K562 (cell line): ENCODE data around the gene GGA3. TPM values are rescaled to one million over a fixed set of nuclear protein-coding genes. Genes with fewer than 3 reads are reported as not detected.

Source experiments
- ATAC-seq: fragments of 200-7000 bp; cut with Tn5 transposase; 3 replicates; pipeline ENCODE4 v1.9.1; 2020; ENCODE audit warnings: moderate library complexity
- BruUV-seq: library from RNA; stranded (reverse); fragments of 400-500 nt; replicated peaks from 2 replicates; lab custom pipeline; 2021; lab: Mats Ljungman, UMichigan
- CTCF ChIA-PET: fragments of 300-600 bp; formaldehyde crosslinking; extraction: SDS; loops from one replicate; lab custom pipeline; 2021; ENCODE audit warnings: low intra/inter-chr PET ratio; lab: Yijun Ruan, JAX
- POLR2A ChIA-PET: fragments of 300-600, 350-650 bp; sonication (Branson Sonifier 250); formaldehyde crosslinking; extraction: SDS; loops from one replicate; lab custom pipeline; 2021; ENCODE audit warnings: antibody characterized with exemption, inconsistent platforms; lab: Yijun Ruan, JAX
- DNase-seq, 4 experiments: peaks; one replicate each; pipeline versions ENCODE4 v3.0.0 to v3.0.0-alpha.2; 2011 to 2018; ENCODE audit warnings: low spot score in 3 of 4, mixed read lengths in 3 of 4; ENCODE audit errors: extremely low read depth in 1 of 4
- FAIRE-seq: peaks from 2 replicates; lab custom pipeline; 2011; peaks lifted over from hg19 to GRCh38; lab: Jason Lieb, UNC
- H2AFZ ChIP-seq: 2 replicates; pipeline ENCODE4 v1.6.0; 2011; ENCODE audit warnings: low read depth, low read length, control low read depth, inconsistent platforms
- H3K27ac ChIP-seq: fragments of 200-600 bp; 3 replicates; pipeline ENCODE4 v1.8.0; 2011; ENCODE audit warnings: low read depth, mild to moderate bottlenecking, control low read depth, inconsistent platforms, low read length, moderate library complexity, mixed read lengths; ENCODE audit errors: extremely low read depth
- H3K27me3 ChIP-seq, 2 experiments: fragments of 300-600 bp in 1 of 2; 2 replicates in 1 of 2; 3 replicates in 1 of 2; pipeline versions ENCODE4 v1.6.0 to v1.8.0; 2011; ENCODE audit warnings: inconsistent platforms in 2 of 2, low read length in 2 of 2, mild to moderate bottlenecking in 1 of 2, mixed read lengths in 1 of 2, moderate library complexity in 1 of 2; ENCODE audit not compliant: control insufficient read depth in 2 of 2, insufficient read depth in 2 of 2
- H3K36me3 ChIP-seq: fragments of 300-600 bp; 3 replicates; pipeline ENCODE4 v1.8.0; 2011; ENCODE audit warnings: mild to moderate bottlenecking, low read length, inconsistent platforms; ENCODE audit not compliant: control insufficient read depth, insufficient read depth
- H3K4me1 ChIP-seq, 2 experiments: fragments of 200-600 bp in 1 of 2; replicated peaks in 1 of 2; 2 replicates in 1 of 2; 3 replicates in 1 of 2; pipeline versions ENCODE4 v1.5.1 to v1.8.0; 2011; ENCODE audit warnings: inconsistent platforms in 2 of 2, low read length in 2 of 2, mild to moderate bottlenecking in 1 of 2, mixed read lengths in 1 of 2, moderate library complexity in 1 of 2; ENCODE audit not compliant: control insufficient read depth in 2 of 2, insufficient read depth in 2 of 2
- H3K4me2 ChIP-seq: 2 replicates; pipeline ENCODE4 v1.6.1; 2011; ENCODE audit warnings: low read length, control low read depth, inconsistent platforms, mixed read lengths; ENCODE audit not compliant: insufficient read depth
- H3K4me3 ChIP-seq: fragments of 200-600 bp; sonication (generic), shearing (Covaris generic); 2 replicates; pipeline ENCODE4 v1.5.1; 2016; ENCODE audit warnings: control low read depth, inconsistent platforms
- H3K79me2 ChIP-seq: fragments of 200-600 bp; 3 replicates; pipeline ENCODE4 v1.8.0; 2011; ENCODE audit warnings: low read length, inconsistent platforms; ENCODE audit not compliant: control insufficient read depth, insufficient read depth
- H3K9ac ChIP-seq, 2 experiments: 2 replicates each; pipeline versions ENCODE4 v1.6.0 to v1.6.1; 2011; ENCODE audit warnings: low read depth in 2 of 2, low read length in 2 of 2, control low read depth in 1 of 2, inconsistent platforms in 1 of 2, mild to moderate bottlenecking in 1 of 2, mixed read lengths in 1 of 2; ENCODE audit not compliant: insufficient read depth in 1 of 2
- H3K9me1 ChIP-seq: one replicate; pipeline ENCODE4 v1.6.0; 2011; ENCODE audit warnings: inconsistent platforms, mild to moderate bottlenecking, low read length, moderate library complexity; ENCODE audit not compliant: control insufficient read depth, insufficient read depth
- H3K9me3 ChIP-seq: replicated peaks from 2 replicates; pipeline ENCODE4 v1.5.1; 2011; ENCODE audit warnings: low read depth, low read length, inconsistent platforms; ENCODE audit not compliant: control insufficient read depth, insufficient read depth
- H4K20me1 ChIP-seq: replicated peaks from 2 replicates; pipeline ENCODE4 v1.6.1; 2011; ENCODE audit warnings: low read length, inconsistent platforms, mixed read lengths; ENCODE audit not compliant: control insufficient read depth, insufficient read depth
- BDP1 ChIP-seq: IDR thresholded peaks from 3 replicates; pipeline ENCODE4 v1.6.1; 2011; ENCODE audit not compliant: insufficient read length, insufficient read depth
- E2F4 ChIP-seq: sonication (generic); formaldehyde crosslinking; IDR thresholded peaks from 2 replicates; pipeline ENCODE4 v1.8.0; 2022; ENCODE audit warnings: mild to moderate bottlenecking, low read depth, missing genetic modification reagents
- GTF2F1 ChIP-seq: IDR thresholded peaks from 2 replicates; pipeline ENCODE4 v1.6.1; 2011; ENCODE audit warnings: low read depth, low read length, improper control_type of control experiment
- MYC ChIP-seq, 2 experiments: fragments of 250-450 bp in 1 of 2; sonication (Bioruptor Pico) in 1 of 2; IDR thresholded peaks; 2 replicates each; pipeline versions ENCODE4 v1.5.1 to v1.6.1; 2012 to 2021; ENCODE audit warnings: low read depth in 2 of 2, borderline replicate concordance in 1 of 2, improper control_type of control experiment in 1 of 2, low read length in 1 of 2, mild to moderate bottlenecking in 1 of 2, moderate library complexity in 1 of 2
- PHF8 ChIP-seq: fragments of 200-600 bp; sonication (generic); IDR thresholded peaks from 2 replicates; pipeline ENCODE4 v1.6.1; 2012; ENCODE audit warnings: mixed run types, mild to moderate bottlenecking, inconsistent platforms, low read length, moderate library complexity, borderline replicate concordance
- POLR2A ChIP-seq: fragments of 450-650 bp; conservative IDR thresholded peaks from 2 replicates; pipeline ENCODE4 v1.6.1; 2016
- SMAD3 ChIP-seq: fragments of 450-650 bp; formaldehyde crosslinking; conservative IDR thresholded peaks from 2 replicates; pipeline ENCODE4 v1.4.0; 2020; ENCODE audit warnings: mild to moderate bottlenecking
- TSC22D4 ChIP-seq: fragments of 450-650 bp; IDR thresholded peaks from 2 replicates; pipeline ENCODE4 v1.6.1; 2016; ENCODE audit warnings: missing genetic modification characterization, missing biosample characterization, control low read depth
- YY1 ChIP-seq, 3 experiments: IDR thresholded peaks; 2 replicates each; pipeline ENCODE4 v1.6.1; 2011; ENCODE audit warnings: low read length in 2 of 3, mild to moderate bottlenecking in 2 of 3, moderate library complexity in 2 of 3, borderline replicate concordance in 1 of 3, control low read depth in 1 of 3, low read depth in 1 of 3; ENCODE audit not compliant: insufficient read depth in 3 of 3, insufficient replicate concordance in 2 of 3, control insufficient read depth in 1 of 3, insufficient read length in 1 of 3; ENCODE audit errors: extremely low read depth in 1 of 3
- ZNF583 ChIP-seq: fragments of 250-450 bp; sonication (Bioruptor Pico); IDR thresholded peaks from 2 replicates; pipeline ENCODE4 v1.4.0; 2020
- WGBS: fragments of 100-300 bp; shearing (Covaris generic); methylation state at CpG from one replicate; pipeline ENCODE4 v1.1.6; 2016; ENCODE audit warnings: low coverage, mixed read lengths; ENCODE audit not compliant: insufficient coverage; ENCODE audit errors: missing lambda C conversion rate; 5-methylcytosine and 5-hydroxymethylcytosine counted together
- in situ Hi-C: fragments of 300-500 bp; cut with MboI; formaldehyde crosslinking; loops from 4 replicates; pipeline ENCODE4 v1.15.0; 2018; ENCODE audit warnings: inconsistent platforms, mixed read lengths
- intact Hi-C: fragments of 100-400 bp; cut with micrococcal nuclease; formaldehyde crosslinking; loops from 2 replicates; pipeline ENCODE4 v1.14.2; 2022
- polyA plus RNA-seq, 8 experiments: library from polyadenylated mRNA; depleted of rRNA in 4 of 8; stranded (reverse) in 5 of 8; unstranded in 3 of 8; fragments of >200 nt; fragmentation: Nextera tagmentation in 2 of 8; fragmentation: Illumina TruSeq in 1 of 8; extraction: Ambion mirVana in 2 of 8; extraction: Trizol in 1 of 8; gene quantifications; 2 replicates each; pipeline versions ENCODE4 v1.2.1 to v1.2.3, GENCODE V29; 2011 to 2014; ENCODE audit warnings: inconsistent platforms in 1 of 8, missing spikeins in 1 of 8
- total RNA-seq, 7 experiments: library from RNA; depleted of rRNA in 6 of 7; stranded (reverse); fragments of >200 nt in 6 of 7; fragmentation: Illumina TruSeq in 2 of 7; extraction: Trizol in 2 of 7; gene quantifications; 2 replicates each; pipeline versions ENCODE4 v1.2.1 to v1.2.3, GENCODE V29; 2011 to 2021; ENCODE audit warnings: low replicate concordance in 1 of 7
- TF ChIP-seq, protein P1 (sequence below): fragments of 250-450 bp; sonication (Bioruptor Pico); IDR thresholded peaks from 2 replicates; pipeline ENCODE4 v1.8.0; 2021; ENCODE audit warnings: borderline replicate concordance, mild to moderate bottlenecking, moderate library complexity; ENCODE audit not compliant: poor library complexity, severe bottlenecking
- TF ChIP-seq, protein P2 (sequence below): fragments of 200-800 bp; sonication (Bioruptor generic); IDR thresholded peaks from 2 replicates; pipeline ENCODE4 v1.6.1; 2017; ENCODE audit warnings: missing genetic modification characterization, missing compliant biosample characterization
- TF ChIP-seq, protein P3 (sequence below): fragments of 450-650 bp; formaldehyde crosslinking; IDR thresholded peaks from 2 replicates; pipeline ENCODE4 v1.4.0; 2020; ENCODE audit warnings: mild to moderate bottlenecking, moderate library complexity

Gene GGA3
- total and polyA plus RNA-seq, 9 of the 15 experiments (the other 6 are each of a cell fraction or from before 2014, with no cell fraction given), result 5.7 to 64.9 (median 25.4) TPM

- peak; percentile 77; the same call in 1 of the 2 replicates for TF ChIP-seq PHF8
- TF ChIP-seq, all 486 proteins: peak for 19
Measured at GRCh38 chr17:75270966-75271232, 9.5 kb upstream of the GGA3 start, which contains the start of gene MIF4GD (continued).

DNA sequence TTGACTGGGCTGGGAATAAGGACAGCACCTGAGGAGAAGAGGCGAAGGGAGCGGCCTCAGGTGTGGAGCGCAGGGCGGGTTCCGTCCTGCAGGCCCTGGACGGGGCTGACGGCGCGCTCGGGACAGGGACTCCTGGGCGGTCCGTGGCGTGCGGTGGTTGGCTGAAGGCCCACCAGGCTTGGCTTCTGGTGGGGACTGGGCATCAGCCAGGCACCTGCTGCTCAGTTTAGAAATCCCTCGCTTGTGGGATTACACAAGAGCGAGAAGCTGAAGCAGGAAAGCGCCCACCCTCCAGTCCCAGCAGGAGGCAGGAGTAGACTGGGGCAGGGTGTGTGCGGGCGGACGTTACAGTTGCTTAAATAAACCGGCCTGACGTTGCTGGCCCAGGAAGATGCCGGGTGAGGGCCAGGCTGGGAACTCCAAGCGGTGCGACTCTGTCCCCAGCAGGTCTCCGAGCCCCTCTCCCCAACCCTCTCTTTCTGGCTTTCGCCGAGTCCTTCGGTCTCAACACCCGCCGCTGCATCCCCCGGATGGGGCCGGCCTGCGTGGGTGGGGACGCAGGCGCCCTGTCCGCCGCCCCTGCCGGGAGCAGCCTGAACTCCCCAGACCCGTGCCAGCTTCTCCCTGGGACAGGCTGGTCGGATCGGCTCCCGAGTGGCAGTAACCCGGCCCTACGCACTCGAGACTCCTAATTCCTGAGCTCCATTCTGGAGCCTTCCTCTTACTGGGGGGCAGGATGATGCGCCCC lies 9.0 kb upstream of the GGA3 start:
- BruUV-seq, result no TSS peak
- POLR2A ChIA-PET, result interaction anchor here (0.6 to 6.8 kb wide), 24 partner anchors 8 to 568 kb away, joined by 3 to 43 read pairs (median 4); partner anchors contain the start of genes GGA3, GRB2, MRPS7 and NUP85
- FAIRE-seq, result peak; percentile 40
- TF ChIP-seq TSC22D4 (tag) (no peak), E2F4 (CRISPR knock-in tag) (no peak), ZNF583 (CRISPR knock-in tag) (no peak), POLR2A (peak; percentile 43; the same call in 1 of the 2 replicates), GTF2F1 (no peak), MYC (IDR thresholded peaks at IDR 0.05; ENCODE audit: low read depth, low read length) (0 out of 2 replicates have a peak, but pooled peaks have one; percentile 12), MYC (CRISPR knock-in tag; IDR thresholded peaks at IDR 0.05; ENCODE audit: borderline replicate concordance, low read depth) (peak; percentile 75; the same call in 1 of the 2 replicates), YY1 (IDR thresholded peaks at IDR 0.05; ENCODE audit: borderline replicate concordance in 1 of 3, control insufficient read depth in 1 of 3, extremely low read depth in 1 of 3, insufficient read depth in 3 of 3, insufficient read length in 1 of 3, insufficient replicate concordance in 2 of 3, low read depth in 1 of 3, low read length in 2 of 3) (peak in 1 of 3 experiments; percentile 27), BDP1 (no peak), SMAD3 (CRISPR knock-in tag) (no peak)
- TF ChIP-seq, protein P1, sequence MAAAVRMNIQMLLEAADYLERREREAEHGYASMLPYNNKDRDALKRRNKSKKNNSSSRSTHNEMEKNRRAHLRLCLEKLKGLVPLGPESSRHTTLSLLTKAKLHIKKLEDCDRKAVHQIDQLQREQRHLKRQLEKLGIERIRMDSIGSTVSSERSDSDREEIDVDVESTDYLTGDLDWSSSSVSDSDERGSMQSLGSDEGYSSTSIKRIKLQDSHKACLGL, result no peak
- TF ChIP-seq, protein P2, sequence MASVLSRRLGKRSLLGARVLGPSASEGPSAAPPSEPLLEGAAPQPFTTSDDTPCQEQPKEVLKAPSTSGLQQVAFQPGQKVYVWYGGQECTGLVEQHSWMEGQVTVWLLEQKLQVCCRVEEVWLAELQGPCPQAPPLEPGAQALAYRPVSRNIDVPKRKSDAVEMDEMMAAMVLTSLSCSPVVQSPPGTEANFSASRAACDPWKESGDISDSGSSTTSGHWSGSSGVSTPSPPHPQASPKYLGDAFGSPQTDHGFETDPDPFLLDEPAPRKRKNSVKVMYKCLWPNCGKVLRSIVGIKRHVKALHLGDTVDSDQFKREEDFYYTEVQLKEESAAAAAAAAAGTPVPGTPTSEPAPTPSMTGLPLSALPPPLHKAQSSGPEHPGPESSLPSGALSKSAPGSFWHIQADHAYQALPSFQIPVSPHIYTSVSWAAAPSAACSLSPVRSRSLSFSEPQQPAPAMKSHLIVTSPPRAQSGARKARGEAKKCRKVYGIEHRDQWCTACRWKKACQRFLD (CRISPR knock-in tag), result peak; percentile 63; the same call in 1 of the 2 replicates
- TF ChIP-seq, protein P3, sequence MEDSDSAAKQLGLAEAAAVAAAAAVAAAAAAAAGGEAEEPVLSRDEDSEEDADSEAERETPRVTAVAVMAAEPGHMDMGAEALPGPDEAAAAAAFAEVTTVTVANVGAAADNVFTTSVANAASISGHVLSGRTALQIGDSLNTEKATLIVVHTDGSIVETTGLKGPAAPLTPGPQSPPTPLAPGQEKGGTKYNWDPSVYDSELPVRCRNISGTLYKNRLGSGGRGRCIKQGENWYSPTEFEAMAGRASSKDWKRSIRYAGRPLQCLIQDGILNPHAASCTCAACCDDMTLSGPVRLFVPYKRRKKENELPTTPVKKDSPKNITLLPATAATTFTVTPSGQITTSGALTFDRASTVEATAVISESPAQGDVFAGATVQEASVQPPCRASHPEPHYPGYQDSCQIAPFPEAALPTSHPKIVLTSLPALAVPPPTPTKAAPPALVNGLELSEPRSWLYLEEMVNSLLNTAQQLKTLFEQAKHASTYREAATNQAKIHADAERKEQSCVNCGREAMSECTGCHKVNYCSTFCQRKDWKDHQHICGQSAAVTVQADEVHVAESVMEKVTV (CRISPR knock-in tag), result peak; percentile 30; the same call in 1 of the 2 replicates

More for the DNA sequence above, 9.0 kb upstream of the GGA3 start:
- Histone ChIP-seq H2AFZ (peak overlapping the region; percentile 97), H3K79me2 (peaks cover 35% of the 10 kb centered on the region), H3K27ac (peak overlapping the region; percentile 96), H3K9me3 (no peaks in the 10 kb centered on the region), H3K36me3 (peaks cover 52% of the 10 kb centered on the region; the same call in 2 of the 3 replicates), H4K20me1 (no peaks in the 10 kb centered on the region), H3K4me3 (peak overlapping the region; percentile 97), H3K4me1 (peaks cover 30 to 62% of the 10 kb centered on the region in 2 experiments; a peak in 4 of 5 replicates), H3K27me3 (no peaks in the 10 kb centered on the region), H3K9ac (peak overlapping the region; percentile 95), H3K4me2 (peak overlapping the region; percentile 89), H3K9me1 (no peaks in the 10 kb centered on the region)
- in situ Hi-C loops (no loop called here), intact Hi-C loops (loop anchor here (2.0 kb wide), 1 partner anchor 18 kb away; the partner anchor contains the start of gene SLC25A19)
- 1% methylated on average over 36 of the region's 47 CpGs for WGBS
- DNase-seq, result peak; percentile 77 to 81 (median 78)
- ATAC-seq, result peak; percentile 68
- CTCF ChIA-PET, result interaction anchor here (0.6 to 2.5 kb wide), 5 partner anchors 30 to 216 kb away, joined by 3 to 13 read pairs (median 3); no protein-coding TSS in a partner anchor
